HG03571 (cell line): ENCODE data around the gene NDUFA9.

Experiments used
- ATAC-seq: cut with Tn5 transposase; IDR thresholded peaks from one replicate; pipeline ENCODE4 v1.9.1; 2021; ENCODE audit not compliant: unreplicated experiment

NDUFA9 gene

DNA sequence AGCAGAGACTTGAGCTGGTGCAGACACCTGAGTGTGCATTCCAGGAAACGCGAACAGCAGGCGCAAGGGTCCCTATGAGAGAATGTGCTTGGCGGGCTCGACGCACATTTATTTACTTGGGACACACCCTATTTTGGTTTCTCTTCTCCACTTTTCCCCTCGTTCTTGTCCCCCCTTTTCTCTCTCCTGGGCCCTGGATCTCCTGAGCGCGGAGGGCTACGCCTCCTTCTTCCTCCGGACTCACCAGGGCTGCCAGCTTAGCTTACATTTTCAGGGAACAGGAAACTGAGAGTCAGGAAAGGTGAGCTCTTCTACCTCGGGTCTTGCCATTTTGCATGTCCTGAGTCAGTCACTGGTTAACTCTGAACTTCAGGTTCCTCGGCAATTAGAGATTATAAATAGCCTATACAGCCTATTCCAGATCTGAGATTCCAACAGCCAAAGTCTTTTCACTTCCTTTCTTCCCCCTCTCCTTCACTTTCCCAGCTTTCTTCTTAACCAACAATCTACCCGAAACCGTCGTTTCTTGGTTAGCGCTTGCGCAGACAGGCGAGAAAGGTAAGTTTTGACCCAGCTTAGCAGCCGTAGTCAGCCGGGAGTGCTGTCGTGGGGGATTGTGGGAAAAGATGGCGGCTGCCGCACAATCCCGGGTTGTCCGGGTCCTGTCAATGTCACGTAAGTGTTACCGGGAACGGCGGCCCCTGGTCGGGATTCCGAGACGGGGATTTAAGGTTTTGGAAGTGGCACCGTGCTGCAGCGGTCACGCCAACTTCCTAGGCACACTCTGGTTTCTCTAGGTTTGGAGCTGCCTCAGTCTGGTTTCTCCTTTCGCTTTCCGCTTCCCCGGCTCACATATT lies at the start of gene NDUFA9, which contains the start of gene AKAP3:
Gene NDUFA9 (plus strand): TSS at position 614 of the 857 bp plus-strand sequence. CDS start 13 bp downstream, at position 627.
Gene AKAP3 (minus strand): TSS at position 551 of the 857 bp plus-strand sequence. CDS start 10,855 bp downstream, outside the sequence.
- ATAC-seq = peak; percentile 85

DNA sequence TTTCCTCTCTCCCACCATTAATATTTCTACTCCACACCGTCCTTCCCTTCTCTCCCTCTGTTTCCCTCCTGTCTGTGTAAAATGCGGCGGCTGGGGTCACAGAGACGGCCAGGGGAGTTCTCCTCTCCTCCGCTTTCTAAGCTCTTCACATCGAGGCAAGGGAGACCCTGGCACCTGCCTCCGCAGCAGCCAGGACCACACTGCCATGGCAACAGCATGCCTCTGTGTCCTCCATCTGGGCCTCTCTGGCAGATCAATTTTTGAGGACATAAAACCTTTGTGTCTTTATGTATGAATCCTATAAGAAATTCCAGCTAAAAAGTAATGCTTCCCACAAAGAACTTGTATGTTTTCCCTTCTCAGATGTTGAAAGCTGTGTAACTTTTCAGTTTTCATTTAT lies 45.5 kb upstream of the NDUFA9 start:
- ATAC-seq = no peak

DNA sequence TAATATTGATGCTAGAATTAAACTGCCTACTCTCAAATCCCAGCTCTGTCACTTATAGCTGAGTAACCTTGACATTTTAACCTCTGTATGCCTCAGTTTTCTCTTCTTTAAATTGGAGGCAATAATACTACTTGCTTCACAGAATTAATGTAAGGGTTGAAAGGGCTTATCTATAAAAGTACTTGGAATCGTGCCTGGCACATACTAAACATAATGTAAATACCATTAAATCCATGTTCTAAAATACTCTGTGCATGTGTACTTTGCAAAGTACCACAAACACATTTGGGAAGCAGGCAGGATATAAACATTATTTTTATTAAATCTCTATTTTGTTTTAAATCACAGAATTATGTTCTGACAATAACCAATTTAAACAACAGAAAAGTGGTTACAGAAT lies 45.0 kb upstream of the NDUFA9 start:
- no peak for ATAC-seq

DNA sequence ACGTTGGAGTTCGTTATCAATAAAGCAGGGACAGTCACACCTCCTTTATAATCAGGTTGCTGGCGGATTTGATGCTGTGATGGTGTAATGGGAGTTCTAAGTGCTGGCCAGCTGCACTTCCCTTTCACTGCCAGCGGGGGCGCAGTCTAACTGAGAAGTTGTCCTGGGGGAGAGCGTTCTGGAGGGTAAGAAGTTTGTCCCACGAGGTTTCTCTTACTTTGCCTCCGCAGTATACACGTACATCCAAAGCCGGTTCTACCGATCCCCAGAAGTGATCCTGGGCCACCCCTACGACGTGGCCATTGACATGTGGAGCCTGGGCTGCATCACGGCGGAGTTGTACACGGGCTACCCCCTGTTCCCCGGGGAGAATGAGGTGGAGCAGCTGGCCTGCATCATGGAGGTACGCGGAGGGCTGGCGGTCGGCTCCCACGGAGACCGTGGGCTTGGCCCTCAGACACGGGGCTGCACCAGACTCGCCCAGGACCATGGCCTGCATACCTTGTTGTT lies 44.2 kb upstream of the NDUFA9 start:
- ATAC-seq = peak; percentile 90

DNA sequence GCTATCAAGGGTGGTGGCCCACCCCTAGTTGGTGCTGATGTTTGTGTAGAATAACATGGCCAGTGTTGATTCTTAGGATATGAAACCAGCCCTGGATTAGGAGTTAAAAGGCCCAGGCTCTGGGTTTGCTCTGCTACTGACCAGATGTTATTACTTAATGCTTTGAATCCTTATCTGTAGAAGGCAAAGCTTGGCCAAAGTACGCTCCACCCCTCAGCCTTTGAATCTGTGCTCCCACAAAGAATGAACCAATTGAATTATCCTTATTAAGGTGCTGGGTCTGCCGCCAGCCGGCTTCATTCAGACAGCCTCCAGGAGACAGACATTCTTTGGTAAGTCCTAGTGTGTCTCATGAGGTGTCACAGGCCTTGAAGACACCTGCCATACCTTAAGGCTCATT lies 41.9 kb upstream of the NDUFA9 start:
- no peak for ATAC-seq

DNA sequence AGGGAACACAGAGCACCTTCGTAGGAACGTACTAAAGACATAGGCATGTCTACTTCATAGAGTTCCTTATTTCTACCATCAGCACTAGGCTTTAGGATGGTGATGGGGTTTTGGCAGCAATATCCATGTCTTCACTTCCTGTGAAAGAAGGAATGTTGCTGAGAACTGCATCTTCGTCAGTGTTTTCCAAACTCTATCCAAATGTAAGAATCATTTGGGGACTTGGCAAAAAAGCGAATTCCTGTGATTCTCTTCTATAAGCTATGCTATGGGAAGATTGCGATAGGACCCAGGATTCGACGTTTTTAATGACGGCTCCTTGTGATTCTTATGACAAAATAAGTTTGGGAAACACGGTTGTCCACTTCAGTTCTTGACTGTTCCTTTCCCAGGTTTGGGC lies 39.8 kb upstream of the NDUFA9 start:
- ATAC-seq = no peak

DNA sequence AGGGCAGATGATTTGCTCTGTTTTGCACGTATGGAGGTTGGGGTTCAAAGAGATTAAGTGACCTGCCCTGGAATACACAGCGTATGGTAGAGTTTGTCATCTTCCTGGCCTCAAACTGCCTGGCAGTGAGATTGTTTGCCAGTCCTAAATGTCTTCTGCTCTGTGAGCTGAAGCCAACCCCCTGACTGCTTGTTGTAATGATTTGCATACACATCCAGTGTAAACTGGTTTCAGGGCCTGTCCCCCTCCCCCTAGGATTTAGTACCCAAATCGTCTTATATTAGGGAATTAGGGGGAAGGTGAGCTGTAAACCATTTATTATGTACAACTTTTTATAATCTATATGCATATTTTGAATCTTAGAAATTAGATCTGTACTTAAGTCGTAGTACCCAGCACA lies 38.4 kb upstream of the NDUFA9 start:
- no peak for ATAC-seq

DNA sequence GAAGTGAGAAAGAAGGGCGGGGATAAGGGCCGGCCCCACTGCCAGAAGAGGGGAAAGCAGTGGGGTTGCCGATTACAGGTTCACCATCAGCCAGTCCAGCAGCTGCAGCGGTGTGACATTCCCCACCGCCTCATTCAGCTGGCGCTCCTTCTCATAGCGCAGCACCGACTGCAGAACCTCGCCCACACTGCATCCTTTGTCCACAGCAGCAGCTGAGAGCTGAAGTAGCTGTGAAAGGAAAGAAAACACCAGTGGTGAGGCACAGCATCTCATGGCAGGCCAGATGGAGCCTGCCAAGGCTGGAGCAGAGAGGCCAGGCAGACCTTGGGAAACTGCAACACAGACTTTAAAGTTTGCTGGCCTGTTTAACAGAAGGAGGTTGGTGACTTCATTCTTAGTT lies 33.2 kb upstream of the NDUFA9 start:
- ATAC-seq = no peak

DNA sequence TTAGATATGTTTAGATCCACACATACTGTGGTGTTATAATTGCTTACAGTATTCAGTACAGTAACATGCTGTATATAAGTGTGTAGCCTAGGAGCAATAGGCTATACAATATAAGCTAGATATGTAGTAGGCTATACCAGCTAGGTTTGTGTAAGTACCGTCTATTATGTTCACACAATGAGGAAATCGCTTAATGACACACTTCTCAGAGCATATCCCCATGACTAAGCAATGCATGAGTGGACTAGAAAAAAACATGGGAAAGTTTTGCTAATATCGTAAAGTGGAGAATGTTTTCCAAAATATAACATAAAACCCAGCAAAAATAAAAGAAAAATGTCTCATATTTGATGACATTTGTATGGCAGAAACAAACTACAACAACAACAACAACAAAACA lies 27.4 kb upstream of the NDUFA9 start:
- ATAC-seq = no peak

DNA sequence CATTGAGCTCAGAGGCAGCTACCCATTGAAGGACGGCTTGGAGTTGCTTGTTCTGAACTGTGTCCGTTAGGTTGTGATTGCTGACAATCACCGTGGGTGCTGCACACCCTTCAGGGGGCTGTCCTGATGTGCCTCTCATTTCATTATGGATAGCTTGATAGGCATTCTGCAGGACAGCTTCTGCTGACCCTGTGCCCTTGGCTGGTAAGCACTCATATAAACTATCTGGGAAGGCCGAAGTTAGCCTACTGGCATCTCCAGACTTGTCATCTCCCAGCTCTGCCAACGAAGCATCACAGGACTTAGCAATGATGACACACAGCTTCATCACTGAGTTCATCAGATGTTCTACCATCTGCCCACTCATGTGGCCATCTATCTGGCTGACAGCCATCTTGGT lies 22.4 kb upstream of the NDUFA9 start:
- no peak for ATAC-seq

DNA sequence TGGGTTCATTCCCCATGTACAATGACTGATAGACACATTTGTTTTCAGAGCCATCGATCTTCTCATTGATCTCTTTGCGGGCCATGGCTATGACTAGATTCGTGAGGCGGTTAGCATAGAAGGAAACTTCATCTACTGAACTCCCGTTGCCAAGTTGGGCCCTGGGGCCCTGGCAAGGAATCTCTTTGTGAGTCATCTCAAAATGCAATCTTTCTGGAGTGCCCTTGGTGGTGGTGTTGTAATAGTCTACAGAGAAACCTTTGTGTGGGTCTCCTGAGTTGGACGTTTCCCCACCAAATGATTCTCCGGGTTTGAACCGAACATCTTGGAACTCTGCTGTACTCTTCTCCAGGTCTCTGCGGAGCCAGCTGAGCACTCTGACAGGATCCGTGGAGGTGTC lies 20.5 kb upstream of the NDUFA9 start:
- no peak for ATAC-seq

DNA sequence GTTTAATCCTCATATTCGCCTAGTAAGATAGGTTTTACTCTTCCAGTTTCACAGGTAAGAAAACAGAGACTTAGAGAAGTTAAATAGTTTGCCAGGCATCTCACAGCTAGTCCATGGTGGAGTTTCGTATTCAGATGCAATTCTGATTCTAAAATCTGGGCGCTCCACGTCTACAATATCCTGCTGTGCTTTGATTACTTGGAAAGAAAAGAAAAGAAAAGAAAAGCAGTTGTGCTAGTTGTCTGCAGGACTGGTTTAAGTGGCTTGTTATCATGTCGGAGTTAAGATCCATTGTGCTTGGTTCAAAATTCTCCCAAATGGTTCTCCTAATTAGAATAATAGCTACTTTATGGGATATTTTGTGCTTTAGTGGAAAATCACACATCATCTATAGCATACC lies 18.7 kb upstream of the NDUFA9 start:
- no peak for ATAC-seq

DNA sequence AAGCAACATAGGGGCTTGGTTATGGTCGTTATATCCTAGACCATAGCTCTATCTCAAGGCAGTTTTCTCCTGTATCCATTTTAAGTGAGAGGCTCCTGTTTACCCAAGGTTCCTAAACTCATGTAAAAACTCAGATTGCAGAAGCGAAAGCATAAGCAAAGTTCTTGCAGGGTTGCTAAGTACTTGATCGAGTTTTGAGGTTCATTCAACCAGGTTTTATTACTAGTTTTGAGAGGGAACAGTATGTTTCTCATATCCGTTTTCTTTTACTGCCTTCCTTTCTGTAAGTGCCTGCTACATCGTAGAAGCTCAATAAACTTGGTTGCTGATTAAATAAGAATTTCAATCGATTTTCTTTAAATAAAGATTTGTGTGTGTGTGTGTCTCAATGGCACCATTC lies 5.2 kb upstream of the NDUFA9 start:
- ATAC-seq = no peak

DNA sequence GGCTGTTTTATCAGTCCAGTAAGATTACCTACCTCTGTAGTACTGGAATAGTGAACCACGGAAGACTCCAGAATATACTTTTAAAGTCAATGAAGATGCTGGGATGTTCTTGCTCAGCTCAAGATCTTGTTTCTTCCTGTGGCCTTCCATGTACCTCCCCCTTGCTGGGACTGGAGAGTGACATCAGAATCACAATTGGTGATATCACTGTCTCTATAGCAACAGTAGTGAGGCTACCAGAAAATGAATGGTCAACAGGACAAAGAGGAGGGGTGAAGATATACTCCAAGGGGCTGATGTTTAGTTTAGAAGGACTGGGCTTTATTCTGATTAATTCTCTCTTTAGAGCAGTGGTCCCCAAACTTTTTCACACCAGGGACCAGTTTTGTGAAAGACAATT lies 3.9 kb upstream of the NDUFA9 start:
- no peak for ATAC-seq

DNA sequence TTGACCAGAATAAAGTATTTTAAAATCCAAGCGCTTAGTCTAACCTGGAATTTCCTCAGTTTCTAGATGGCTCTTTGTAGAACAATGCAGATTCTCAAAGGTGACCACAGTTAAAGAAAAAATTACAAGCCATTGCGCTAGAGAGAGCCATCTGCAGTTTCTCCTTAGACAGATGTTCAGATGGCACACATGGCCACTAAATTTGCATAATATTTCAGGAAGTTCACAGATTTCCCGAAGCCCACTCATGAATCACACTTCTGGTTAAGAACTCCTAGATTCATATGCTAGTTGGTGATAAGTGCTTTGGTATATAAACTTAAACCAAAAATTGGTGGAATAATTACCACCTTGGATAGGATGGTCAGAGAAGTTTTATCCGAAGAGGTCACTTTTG lies 812 bp upstream of the NDUFA9 start:
- no peak for ATAC-seq

DNA sequence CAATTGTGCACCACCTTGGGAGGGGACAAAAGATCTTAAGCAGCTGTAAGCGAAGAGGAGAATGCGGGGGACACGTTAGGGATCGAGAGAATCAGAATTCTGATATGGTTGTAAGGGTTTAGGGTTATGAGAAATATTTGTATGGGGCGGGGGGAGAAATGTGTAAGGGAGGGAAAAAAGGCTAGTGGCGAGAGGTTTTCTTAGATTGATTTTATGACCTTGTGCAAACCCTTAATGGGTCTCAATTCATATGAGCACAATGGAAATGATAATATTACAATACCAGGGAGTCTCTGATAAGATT lies 396 bp downstream of the NDUFA9 start:
- ATAC-seq = no peak

DNA sequence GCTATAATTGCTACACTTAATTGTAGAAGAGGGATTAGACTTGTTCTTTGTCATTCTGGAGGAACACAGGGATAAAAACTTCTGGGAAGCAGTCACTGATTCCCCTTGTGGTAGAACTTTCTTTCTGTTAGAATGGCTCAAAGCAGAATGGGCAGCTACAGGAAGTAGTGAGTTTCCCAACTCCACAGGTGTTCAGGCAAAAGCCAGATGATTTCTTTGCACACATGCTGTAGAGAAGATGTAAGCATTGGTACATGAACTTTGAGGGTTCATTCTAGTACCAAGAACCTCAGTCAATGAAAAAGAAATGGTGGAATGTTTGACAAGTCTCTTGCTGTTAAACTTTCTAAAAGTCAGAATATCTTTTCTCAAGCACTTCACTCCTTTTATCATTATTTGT lies 4.3 kb downstream of the NDUFA9 start:
- no peak for ATAC-seq

DNA sequence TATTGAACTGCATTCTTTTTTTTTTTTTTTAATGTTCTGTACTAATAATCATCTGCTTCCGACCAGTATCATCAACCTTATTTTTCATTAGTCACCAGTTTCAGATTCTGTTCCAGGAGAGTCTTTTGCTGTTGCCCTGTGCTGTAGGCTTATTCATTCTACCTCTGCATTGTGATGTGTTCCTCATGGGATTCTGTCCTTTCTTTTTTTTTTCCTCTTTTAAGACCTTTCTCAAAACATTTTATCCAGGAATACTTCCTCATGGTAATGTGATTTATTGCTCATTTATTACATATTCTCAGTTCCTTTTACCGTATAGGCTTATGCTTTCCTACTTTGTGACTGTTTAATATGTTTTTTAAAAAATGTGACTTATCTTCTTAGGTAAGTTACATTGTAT lies 4.8 kb downstream of the NDUFA9 start:
- no peak for ATAC-seq

DNA sequence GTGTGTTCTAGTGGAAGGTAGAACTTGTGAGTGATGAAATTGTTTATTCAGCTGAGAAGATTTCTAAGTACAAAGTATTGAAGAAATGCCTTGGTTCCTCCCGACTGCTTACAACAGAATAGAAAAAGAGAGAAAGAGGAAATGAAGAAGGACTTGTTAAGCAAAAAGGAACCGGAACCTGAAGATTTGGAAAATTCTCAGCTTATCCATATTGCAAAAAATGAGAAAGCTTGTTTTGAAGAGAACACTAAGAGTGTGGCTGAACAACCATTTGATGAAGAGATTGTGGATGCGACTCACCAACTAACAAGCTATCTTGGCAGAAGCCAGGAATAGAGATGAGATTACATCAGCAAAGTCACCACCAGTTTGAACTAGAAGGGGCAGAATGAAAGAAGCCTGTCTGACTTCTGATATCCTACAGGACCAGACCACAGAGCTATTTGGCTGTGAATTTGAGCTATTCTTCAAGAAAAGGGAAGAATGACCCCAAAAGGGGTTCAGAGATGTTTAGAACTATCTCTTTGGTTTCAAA lies 15.1 kb downstream of the NDUFA9 start:
- ATAC-seq = no peak

DNA sequence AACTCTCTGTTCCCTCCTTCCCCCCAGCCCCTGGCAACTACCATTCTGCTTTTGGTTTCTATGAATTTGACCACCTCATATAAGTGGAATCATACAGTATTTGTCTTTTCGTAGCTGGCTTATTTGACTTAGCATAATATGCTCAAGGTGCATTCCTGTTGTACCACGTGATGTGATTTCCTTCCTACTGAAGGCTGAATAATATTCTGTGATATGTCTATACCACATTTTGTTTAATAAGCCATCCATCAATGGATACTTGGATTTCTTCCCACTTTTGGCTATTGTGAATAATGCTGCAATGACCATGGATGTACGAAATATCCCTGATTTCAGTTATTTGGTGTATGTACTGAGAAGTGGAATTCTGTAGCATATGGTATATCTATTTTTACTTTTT lies 16.3 kb downstream of the NDUFA9 start:
- ATAC-seq = no peak

DNA sequence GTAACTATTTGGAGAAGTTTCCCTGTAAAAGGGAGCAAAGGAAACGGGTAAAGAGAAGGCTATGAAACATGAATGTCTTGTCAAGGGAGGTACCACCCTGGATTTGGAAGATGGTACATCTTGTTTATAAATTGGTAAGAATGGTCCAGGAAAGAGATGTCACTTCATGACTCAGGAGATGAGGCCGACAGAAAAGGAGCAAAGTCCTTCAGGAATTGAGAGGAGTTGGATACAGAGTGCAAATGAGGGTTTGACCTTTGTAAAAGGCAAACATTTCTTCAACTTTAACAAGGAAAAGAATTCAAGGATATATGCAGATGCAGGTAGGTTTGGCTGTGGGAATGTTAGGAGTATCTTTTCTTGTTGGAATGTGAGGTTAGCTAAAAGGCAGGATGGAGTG lies 30.8 kb downstream of the NDUFA9 start:
- ATAC-seq = no peak

DNA sequence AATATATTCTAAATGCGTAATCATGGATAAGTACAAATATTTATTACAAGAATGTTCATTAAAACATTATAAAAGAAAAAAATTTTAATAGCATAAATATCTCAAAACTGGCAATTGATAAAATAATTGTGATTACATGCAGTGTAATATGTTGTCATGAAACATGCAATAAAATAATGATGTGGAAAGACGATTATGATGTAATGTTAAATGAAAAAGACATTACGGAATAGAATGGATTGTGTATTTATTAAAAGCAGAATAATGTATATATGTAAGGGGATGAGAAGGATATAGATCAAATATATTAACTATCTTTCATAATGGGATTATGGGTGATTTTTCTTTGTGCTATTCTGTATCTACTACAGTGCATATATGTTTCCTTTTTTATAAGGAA lies 32.8 kb downstream of the NDUFA9 start:
- no peak for ATAC-seq

DNA sequence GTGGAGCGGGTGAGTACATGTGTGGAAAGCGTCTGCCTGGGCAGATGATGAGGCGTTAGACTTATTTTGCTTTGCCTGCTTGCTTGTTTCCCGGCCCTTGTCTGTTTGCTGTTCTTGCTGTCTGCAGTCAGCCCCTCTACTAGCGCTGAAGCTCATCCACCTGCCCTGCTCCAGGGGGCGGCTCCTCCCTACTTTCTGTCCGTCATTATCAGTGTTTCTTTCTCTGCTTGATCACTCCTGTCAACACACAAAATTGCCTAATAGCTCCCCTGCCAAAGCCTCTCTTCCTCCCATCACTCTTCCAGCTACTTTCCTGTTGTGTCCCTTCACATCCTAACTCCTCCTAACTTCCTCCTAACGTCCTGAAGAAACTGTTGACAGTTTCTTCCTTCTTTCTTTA lies 36.4 kb downstream of the NDUFA9 start:
- no peak for ATAC-seq
